ENCODE data around the gene NES.

DNA sequence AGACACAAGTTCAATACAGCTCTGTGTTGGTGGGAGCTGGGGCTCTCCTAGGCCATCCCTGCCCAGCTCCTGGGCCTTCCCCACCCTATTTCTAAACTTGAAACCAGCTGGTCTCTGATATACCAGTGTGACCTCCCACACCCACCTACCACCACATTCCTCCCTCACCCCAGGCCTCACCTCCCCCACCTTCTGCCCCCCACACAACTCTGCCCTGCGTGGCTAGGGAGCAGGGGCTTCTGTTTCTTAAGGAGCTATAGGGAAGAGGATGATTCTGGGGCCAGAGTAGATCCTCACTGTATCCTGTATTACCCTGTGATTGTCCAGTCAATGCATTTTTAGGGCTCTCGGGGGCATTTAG is 16.5 kb downstream of the NES start:
- TF ChIP-seq, protein P1, sequence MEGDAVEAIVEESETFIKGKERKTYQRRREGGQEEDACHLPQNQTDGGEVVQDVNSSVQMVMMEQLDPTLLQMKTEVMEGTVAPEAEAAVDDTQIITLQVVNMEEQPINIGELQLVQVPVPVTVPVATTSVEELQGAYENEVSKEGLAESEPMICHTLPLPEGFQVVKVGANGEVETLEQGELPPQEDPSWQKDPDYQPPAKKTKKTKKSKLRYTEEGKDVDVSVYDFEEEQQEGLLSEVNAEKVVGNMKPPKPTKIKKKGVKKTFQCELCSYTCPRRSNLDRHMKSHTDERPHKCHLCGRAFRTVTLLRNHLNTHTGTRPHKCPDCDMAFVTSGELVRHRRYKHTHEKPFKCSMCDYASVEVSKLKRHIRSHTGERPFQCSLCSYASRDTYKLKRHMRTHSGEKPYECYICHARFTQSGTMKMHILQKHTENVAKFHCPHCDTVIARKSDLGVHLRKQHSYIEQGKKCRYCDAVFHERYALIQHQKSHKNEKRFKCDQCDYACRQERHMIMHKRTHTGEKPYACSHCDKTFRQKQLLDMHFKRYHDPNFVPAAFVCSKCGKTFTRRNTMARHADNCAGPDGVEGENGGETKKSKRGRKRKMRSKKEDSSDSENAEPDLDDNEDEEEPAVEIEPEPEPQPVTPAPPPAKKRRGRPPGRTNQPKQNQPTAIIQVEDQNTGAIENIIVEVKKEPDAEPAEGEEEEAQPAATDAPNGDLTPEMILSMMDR (IDR thresholded peaks at IDR 0.05; ENCODE audit: insufficient read depth, low read length), result no peak
- TF ChIP-seq, protein P2, sequence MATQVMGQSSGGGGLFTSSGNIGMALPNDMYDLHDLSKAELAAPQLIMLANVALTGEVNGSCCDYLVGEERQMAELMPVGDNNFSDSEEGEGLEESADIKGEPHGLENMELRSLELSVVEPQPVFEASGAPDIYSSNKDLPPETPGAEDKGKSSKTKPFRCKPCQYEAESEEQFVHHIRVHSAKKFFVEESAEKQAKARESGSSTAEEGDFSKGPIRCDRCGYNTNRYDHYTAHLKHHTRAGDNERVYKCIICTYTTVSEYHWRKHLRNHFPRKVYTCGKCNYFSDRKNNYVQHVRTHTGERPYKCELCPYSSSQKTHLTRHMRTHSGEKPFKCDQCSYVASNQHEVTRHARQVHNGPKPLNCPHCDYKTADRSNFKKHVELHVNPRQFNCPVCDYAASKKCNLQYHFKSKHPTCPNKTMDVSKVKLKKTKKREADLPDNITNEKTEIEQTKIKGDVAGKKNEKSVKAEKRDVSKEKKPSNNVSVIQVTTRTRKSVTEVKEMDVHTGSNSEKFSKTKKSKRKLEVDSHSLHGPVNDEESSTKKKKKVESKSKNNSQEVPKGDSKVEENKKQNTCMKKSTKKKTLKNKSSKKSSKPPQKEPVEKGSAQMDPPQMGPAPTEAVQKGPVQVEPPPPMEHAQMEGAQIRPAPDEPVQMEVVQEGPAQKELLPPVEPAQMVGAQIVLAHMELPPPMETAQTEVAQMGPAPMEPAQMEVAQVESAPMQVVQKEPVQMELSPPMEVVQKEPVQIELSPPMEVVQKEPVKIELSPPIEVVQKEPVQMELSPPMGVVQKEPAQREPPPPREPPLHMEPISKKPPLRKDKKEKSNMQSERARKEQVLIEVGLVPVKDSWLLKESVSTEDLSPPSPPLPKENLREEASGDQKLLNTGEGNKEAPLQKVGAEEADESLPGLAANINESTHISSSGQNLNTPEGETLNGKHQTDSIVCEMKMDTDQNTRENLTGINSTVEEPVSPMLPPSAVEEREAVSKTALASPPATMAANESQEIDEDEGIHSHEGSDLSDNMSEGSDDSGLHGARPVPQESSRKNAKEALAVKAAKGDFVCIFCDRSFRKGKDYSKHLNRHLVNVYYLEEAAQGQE (IDR thresholded peaks at IDR 0.05; ENCODE audit: insufficient replicate concordance, low read depth), result no peak
- TF ChIP-seq GABPA (IDR thresholded peaks at IDR 0.05; ENCODE audit: low read depth), result no peak
- no peak for TF ChIP-seq POLR2AphosphoS5 (IDR thresholded peaks at IDR 0.05; ENCODE audit: low read depth)
- TF ChIP-seq SPI1 (IDR thresholded peaks at IDR 0.05; ENCODE audit: borderline replicate concordance, low read depth), result no peak
